ENCODE measurements around the gene BAIAP3.

Gene BAIAP3

GRCh38 chr16:1349351-1349750 lies 15.9 kb downstream of the BAIAP3 start:
- no peak for DNase-seq

GRCh38 chr16:1349951-1350350 lies 16.5 kb downstream of the BAIAP3 start:
- no peak for DNase-seq

- no peak for DNase-seq
Observed at GRCh38 chr16:1350691-1351090, 17.2 kb downstream of the BAIAP3 start.

GRCh38 chr16:1351215-1351581 lies 17.8 kb downstream of the BAIAP3 start:
- DNase-seq = no peak

GRCh38 chr16:1351582-1352362 lies 18.3 kb downstream of the BAIAP3 start, which contains the start of the genes GNPTG and TSR3:
GNPTG (plus strand) TSS chr16:1351931; CDS start chr16:1351966, 35 bp downstream.
TSR3 (minus strand) TSS chr16:1351878; CDS start chr16:1351804, 74 bp downstream.
- DNase-seq = peak; percentile 52

- DNase-seq = no peak
Observed at GRCh38 chr16:1354815-1355540, 21.5 kb downstream of the BAIAP3 start.

GRCh38 chr16:1355591-1355990 lies 22.1 kb downstream of the BAIAP3 start:
- no peak for DNase-seq

- no peak for DNase-seq
Observed at GRCh38 chr16:1356061-1356900, 22.8 kb downstream of the BAIAP3 start.

- no peak for DNase-seq
Observed at GRCh38 chr16:1357906-1358566, 24.6 kb downstream of the BAIAP3 start.

GRCh38 chr16:1361685-1362360 lies 28.4 kb downstream of the BAIAP3 start:
- DNase-seq = no peak

GRCh38 chr16:1362807-1363206 lies 29.4 kb downstream of the BAIAP3 start:
- DNase-seq = no peak

GRCh38 chr16:1363501-1364041 lies 30.1 kb downstream of the BAIAP3 start:
- peak; percentile 24 for DNase-seq

GRCh38 chr16:1364510-1364909 lies 31.1 kb downstream of the BAIAP3 start:
- no peak for DNase-seq

- DNase-seq = no peak
Observed at GRCh38 chr16:1366060-1366711, 32.7 kb downstream of the BAIAP3 start.

- peak; percentile 42 for DNase-seq
Observed at GRCh38 chr16:1366712-1367299, 33.4 kb downstream of the BAIAP3 start.

- DNase-seq = peak; percentile 74
Observed at GRCh38 chr16:1367486-1368174, 34.2 kb downstream of the BAIAP3 start.

- DNase-seq = no peak
Observed at GRCh38 chr16:1371054-1371978, 37.9 kb downstream of the BAIAP3 start.

GRCh38 chr16:1372292-1372950 lies 39.0 kb downstream of the BAIAP3 start:
- no peak for DNase-seq

Data from DMS153 (cell line).